GM13976 (cell line): ENCODE measurements around the gene NCAPD3.

ENCODE experiments used
- DNase-seq: peaks from one replicate; pipeline ENCODE4 v3.0.0; 2012; ENCODE audit warnings: low spot score
- CTCF ChIP-seq: IDR thresholded peaks from 2 replicates; pipeline ENCODE4 v1.5.1; 2012; ENCODE audit warnings: borderline replicate concordance, mild to moderate bottlenecking; ENCODE audit not compliant: insufficient read depth; ENCODE audit errors: extremely low read depth, missing control alignments, control extremely low read depth
- in situ Hi-C: fragments of 300-500 bp; cut with MboI; formaldehyde crosslinking; loops from one replicate; pipeline ENCODE4 v1.12.0; 2022; ENCODE audit warnings: low sequenced_read_pairs, mixed read lengths, inconsistent platforms; ENCODE audit not compliant: unreplicated experiment

Gene NCAPD3

GRCh38 chr11:134244593-134244992 is 20.8 kb upstream of the NCAPD3 start:
- in situ Hi-C loops, result no loop called here
- peak; percentile 63 for DNase-seq
- TF ChIP-seq CTCF, result peak; percentile 40

GRCh38 chr11:134243913-134244312 is 20.1 kb upstream of the NCAPD3 start:
- in situ Hi-C loops, result no loop called here
- no peak for TF ChIP-seq CTCF
- DNase-seq, result no peak

GRCh38 chr11:134242376-134242775 is 18.6 kb upstream of the NCAPD3 start:
- no peak for TF ChIP-seq CTCF
- DNase-seq, result no peak
- in situ Hi-C loops, result no loop called here

GRCh38 chr11:134240592-134240991 is 16.8 kb upstream of the NCAPD3 start:
- in situ Hi-C loops, result no loop called here
- no peak for TF ChIP-seq CTCF
- no peak for DNase-seq

GRCh38 chr11:134238956-134239355 is 15.2 kb upstream of the NCAPD3 start:
- DNase-seq, result no peak
- in situ Hi-C loops, result no loop called here
- no peak for TF ChIP-seq CTCF

GRCh38 chr11:134237557-134237922 is 13.8 kb upstream of the NCAPD3 start:
- in situ Hi-C loops, result no loop called here
- no peak for DNase-seq
- TF ChIP-seq CTCF, result no peak
